DOHH2 (cell line): ENCODE results near the gene MACC1.

Experiments
- CTCF ChIP-seq: fragments of 200-600 bp; sonication (generic); IDR thresholded peaks from one replicate; pipeline ENCODE4 v1.5.1; 2014; ENCODE audit warnings: antibody characterized with exemption, mild to moderate bottlenecking, low read depth, low read length; ENCODE audit not compliant: poor library complexity, severe bottlenecking
- EZH2phosphoT487 ChIP-seq: fragments of 200-600 bp; sonication (generic); IDR thresholded peaks from 2 replicates; pipeline ENCODE4 v1.6.1; 2017; ENCODE audit warnings: borderline replicate concordance, mild to moderate bottlenecking, antibody characterized with exemption, low read length, moderate library complexity, mixed read lengths

DNA sequence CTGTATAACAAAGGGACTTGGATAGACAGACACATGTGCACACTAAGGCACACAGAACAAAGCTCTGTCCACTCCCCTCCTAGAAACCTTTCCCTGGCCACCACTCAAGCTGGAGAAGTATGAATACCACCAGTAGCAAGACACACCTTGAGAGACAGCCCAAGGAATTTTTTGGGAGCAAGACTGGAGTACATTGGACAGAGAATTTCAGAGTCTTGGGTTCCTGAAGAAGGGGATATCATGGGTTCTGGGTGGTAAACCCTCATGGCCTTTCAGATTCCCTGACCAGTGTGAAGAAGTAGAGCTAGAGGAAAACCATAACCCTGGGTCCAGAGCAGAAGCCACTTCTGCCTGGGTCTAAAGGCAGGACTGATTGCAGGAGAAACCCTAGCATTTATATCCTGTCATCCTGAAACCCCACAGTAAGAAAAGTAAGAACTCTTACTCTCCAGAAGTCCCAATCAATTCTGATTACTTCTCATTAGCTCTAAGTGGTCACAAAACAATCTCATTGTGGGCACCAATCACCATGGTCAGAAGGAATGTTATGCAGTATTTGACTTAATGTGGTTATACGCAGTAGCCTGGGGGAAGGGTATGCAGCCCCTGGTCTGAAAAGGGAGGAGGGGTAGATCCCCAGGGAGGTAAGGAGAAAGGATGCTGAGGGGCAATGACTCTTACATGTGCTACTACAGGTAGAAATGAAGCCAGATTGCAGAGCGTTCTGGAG lies 20.4 kb upstream of the MACC1 start:
- TF ChIP-seq CTCF (no peak), EZH2phosphoT487 (no peak)
